Progenitor cell of endocrine pancreas (in vitro differentiated cells): ENCODE data around the gene SOX10. TPM values are rescaled to one million over a fixed set of nuclear protein-coding genes. Genes with fewer than 3 reads are reported as not detected.

Experiments
- DNase-seq: peaks from one replicate; pipeline ENCODE4 v3.0.0; 2021; ENCODE audit warnings: low spot score; ENCODE audit not compliant: unreplicated experiment
- H3K27ac Mint-ChIP-seq: 2 replicates; pipeline ENCODE4 v1.8.0; 2021; ENCODE audit warnings: mild to moderate bottlenecking, moderate library complexity, mixed read lengths
- H3K27me3 Mint-ChIP-seq: 2 replicates; pipeline ENCODE4 v1.8.0; 2021; ENCODE audit warnings: mixed read lengths
- H3K36me3 Mint-ChIP-seq: 2 replicates; pipeline ENCODE4 v1.8.0; 2022; ENCODE audit warnings: mixed read lengths; ENCODE audit not compliant: insufficient read depth
- H3K4me1 Mint-ChIP-seq: 2 replicates; pipeline ENCODE4 v1.8.0; 2021; ENCODE audit warnings: low read depth, mixed read lengths
- H3K4me3 Mint-ChIP-seq: 2 replicates; pipeline ENCODE4 v1.8.0; 2021; ENCODE audit warnings: low read depth, mild to moderate bottlenecking, moderate library complexity, mixed read lengths
- H3K9me3 Mint-ChIP-seq: 2 replicates; pipeline ENCODE4 v1.8.0; 2021; ENCODE audit warnings: low read depth, mixed read lengths
- CTCF ChIP-seq: fragments of 200-600 bp; sonication (generic); IDR thresholded peaks from one replicate; pipeline ENCODE4 v1.5.0; 2021; ENCODE audit warnings: antibody characterized with exemption, mild to moderate bottlenecking; ENCODE audit not compliant: unreplicated experiment
- long read RNA-seq: library from polyadenylated mRNA; unstranded; transcript quantifications from one replicate; pipeline ENCODE4 v2.0.0, GENCODE V29; 2020
- total RNA-seq: library from RNA; stranded (reverse); gene quantifications from 2 replicates; pipeline ENCODE4 v1.2.1, GENCODE V29; 2021

The SOX10 gene
- total RNA-seq = 0.95 and 1.3 TPM in 2 replicates
- long read RNA-seq = 0 reads

GRCh38 chr22:37983860-37984791, at the start of gene SOX10:
Gene SOX10, minus strand, starts transcription at chr22:37984555. Its CDS starts 771 bp downstream, at chr22:37983784.
- peaks cover 2% of the 10 kb centered on the region for H3K36me3 Mint-ChIP-seq
- H3K27ac Mint-ChIP-seq = no peak within 1 kb of the TSS
- no peak for DNase-seq

GRCh38 chr22:38033522-38034277, 49.3 kb upstream of the SOX10 start:
- no peak for DNase-seq

More at GRCh38 chr22:37983860-37984791, at the start of gene SOX10:
- H3K4me3 Mint-ChIP-seq = peak within 1 kb of the TSS; percentile 38
- peaks cover 40% of the 10 kb centered on the region for H3K27me3 Mint-ChIP-seq
- TF ChIP-seq CTCF = no peak
- peaks cover 2% of the 10 kb centered on the region for H3K4me1 Mint-ChIP-seq
- no peaks in the 10 kb centered on the region for H3K9me3 Mint-ChIP-seq

GRCh38 chr22:38032681-38033521, 48.5 kb upstream of the SOX10 start:
- no peak overlapping the region for H3K4me3 Mint-ChIP-seq
- no peak for TF ChIP-seq CTCF
- H3K4me1 Mint-ChIP-seq = peaks cover 6% of the 10 kb centered on the region
- H3K36me3 Mint-ChIP-seq = no peaks in the 10 kb centered on the region
- H3K27me3 Mint-ChIP-seq = peaks cover 16% of the 10 kb centered on the region
- H3K9me3 Mint-ChIP-seq = no peaks in the 10 kb centered on the region
- H3K27ac Mint-ChIP-seq = no peak overlapping the region
- DNase-seq = no peak

More at GRCh38 chr22:38033522-38034277, 49.3 kb upstream of the SOX10 start:
- Mint-ChIP-seq H3K27me3 (peaks cover 14% of the 10 kb centered on the region), H3K36me3 (no peaks in the 10 kb centered on the region), H3K27ac (peak overlapping the region; percentile 90), H3K4me3 (no peak overlapping the region), H3K9me3 (no peaks in the 10 kb centered on the region), H3K4me1 (peaks cover 6% of the 10 kb centered on the region)
- TF ChIP-seq CTCF = no peak

- Mint-ChIP-seq H3K36me3 (no peaks in the 10 kb centered on the region), H3K27ac (no peak overlapping the region), H3K4me1 (peaks cover 6% of the 10 kb centered on the region), H3K27me3 (peaks cover 18% of the 10 kb centered on the region), H3K9me3 (no peaks in the 10 kb centered on the region), H3K4me3 (no peak overlapping the region)
- DNase-seq = no peak
- TF ChIP-seq CTCF = no peak
These were observed 47.1 kb upstream of the SOX10 start for GRCh38 chr22:38031491-38031890.
